GM13977 (cell line): ENCODE measurements around the gene COX6A1.

ENCODE experiments used
- DNase-seq: peaks from one replicate; pipeline ENCODE4 v3.0.0; 2012; ENCODE audit warnings: low spot score
- CTCF ChIP-seq: IDR thresholded peaks from 2 replicates; pipeline ENCODE4 v1.5.1; 2012; ENCODE audit warnings: mild to moderate bottlenecking, control low read depth; ENCODE audit not compliant: insufficient read depth; ENCODE audit errors: extremely low read depth, missing control alignments
- in situ Hi-C: fragments of 300-500 bp; cut with MboI; formaldehyde crosslinking; loops from one replicate; pipeline ENCODE4 v1.12.0; 2022; ENCODE audit warnings: low sequenced_read_pairs, low pct_unique_long_range_greater_than_20kb, mixed read lengths, inconsistent platforms; ENCODE audit not compliant: unreplicated experiment

COX6A1 gene

GRCh38 chr12:120437735-120438494 lies at the start of gene COX6A1:
TSS of gene COX6A1 (plus strand) at chr12:120438113. CDS start at chr12:120438127, 14 bp downstream.
- TF ChIP-seq CTCF = peak; percentile 22
- in situ Hi-C loops = no loop called here
- peak; percentile 97 for DNase-seq

DNA sequence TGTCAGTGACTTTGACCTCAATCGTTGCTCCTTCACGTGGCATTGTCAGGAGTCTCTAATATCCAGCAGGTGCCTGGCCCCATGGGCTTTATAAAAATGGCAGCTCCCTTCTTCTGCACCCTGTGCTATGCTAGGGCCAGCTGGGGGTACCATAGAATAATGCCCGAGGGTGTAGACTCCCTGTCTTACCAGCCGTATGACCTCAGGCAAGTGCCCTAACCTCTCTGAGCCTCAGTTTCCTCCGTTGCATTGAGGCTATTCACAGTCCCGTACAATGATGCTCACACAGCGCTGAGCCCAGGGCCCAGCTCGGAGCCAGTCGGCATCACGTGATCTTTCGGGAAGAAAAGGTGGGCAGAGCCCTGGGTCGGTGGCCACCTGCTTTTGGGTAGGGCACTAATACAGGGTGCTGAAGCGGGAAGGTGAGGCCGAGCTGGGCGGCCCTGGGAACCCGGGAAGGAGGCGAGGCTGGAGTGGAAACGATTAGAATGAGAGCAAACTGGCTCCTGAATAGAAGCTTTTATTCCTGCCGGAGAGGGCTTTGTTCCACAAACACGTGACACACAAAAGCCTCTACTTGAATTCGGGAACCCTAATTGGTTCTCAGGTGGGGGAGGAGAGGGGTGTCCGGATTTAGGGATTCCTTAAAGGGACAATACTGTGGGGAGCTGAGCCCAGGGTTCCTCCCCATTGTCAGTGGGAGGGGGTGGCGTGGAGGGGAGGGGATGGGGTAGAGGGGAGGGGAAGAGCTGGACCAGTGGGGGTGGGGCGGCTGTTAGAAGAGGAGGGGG lies 49.0 kb upstream of the COX6A1 start:
- no peak for TF ChIP-seq CTCF
- DNase-seq = no peak
- in situ Hi-C loops = no loop called here

DNA sequence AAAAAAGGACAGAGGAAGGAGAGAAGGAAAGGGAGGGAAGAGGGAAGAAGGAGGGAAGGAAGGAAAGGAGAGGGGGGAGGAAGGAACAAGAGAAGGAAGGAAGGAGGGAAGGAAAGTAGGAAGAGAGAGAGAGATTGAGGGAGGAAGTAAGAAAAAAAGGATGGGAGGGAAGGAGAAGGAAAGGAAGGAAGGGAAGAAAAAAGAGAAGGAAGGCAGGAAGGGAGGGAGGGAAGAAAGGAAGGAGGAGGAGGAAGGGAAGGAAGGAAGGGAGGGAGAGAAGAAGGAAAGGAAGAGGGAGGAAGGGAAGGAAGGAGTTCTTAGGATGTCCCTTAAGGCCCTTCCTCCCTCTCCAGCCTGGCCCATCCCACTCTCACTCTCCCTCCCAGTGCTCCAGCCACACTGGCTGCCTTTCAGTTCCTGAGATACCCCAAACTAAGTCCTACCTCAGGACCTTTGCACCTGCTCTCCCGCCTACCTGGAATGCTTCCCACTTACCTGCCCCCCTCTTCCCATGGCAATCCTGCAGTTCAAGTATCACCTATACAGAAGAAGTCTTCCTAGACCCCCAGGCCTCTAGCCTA lies 47.3 kb upstream of the COX6A1 start:
- TF ChIP-seq CTCF = no peak
- no peak for DNase-seq
- in situ Hi-C loops = no loop called here

GRCh38 chr12:120394483-120395367 lies 43.2 kb upstream of the COX6A1 start:
- TF ChIP-seq CTCF = no peak
- in situ Hi-C loops = no loop called here
- no peak for DNase-seq

GRCh38 chr12:120397824-120398540 lies 39.9 kb upstream of the COX6A1 start:
- in situ Hi-C loops = no loop called here
- no peak for TF ChIP-seq CTCF
- DNase-seq = no peak
